GM21619 (cell line): Measurements from ENCODE around the gene ANKRD39.
A peak's percentile ranks its signal among the peaks of the same experiment; 100 is the strongest.

ENCODE experiments used
- ATAC-seq: cut with Tn5 transposase; IDR thresholded peaks from one replicate; pipeline ENCODE4 v1.9.1; 2021; ENCODE audit not compliant: unreplicated experiment

ANKRD39 gene

DNA sequence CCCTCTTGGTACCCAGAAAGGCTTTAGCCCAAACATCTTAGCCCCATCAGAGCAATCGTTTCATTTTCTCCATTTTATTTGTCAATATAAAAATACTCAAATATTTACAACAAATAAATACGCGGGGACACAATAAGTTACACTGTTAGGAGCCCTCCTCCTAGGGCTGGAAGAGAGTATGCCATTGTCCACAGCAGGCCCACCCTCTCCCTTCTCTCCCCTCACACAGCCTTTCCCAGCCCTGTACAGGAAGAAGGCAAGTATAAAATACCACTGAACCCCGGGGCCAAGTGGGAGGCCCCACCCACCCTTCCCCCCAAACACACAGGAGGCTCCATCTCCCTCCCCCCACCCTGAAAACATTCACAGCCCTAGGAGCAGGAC, 1.9 kb upstream of the ANKRD39 start:
- no peak for ATAC-seq

DNA sequence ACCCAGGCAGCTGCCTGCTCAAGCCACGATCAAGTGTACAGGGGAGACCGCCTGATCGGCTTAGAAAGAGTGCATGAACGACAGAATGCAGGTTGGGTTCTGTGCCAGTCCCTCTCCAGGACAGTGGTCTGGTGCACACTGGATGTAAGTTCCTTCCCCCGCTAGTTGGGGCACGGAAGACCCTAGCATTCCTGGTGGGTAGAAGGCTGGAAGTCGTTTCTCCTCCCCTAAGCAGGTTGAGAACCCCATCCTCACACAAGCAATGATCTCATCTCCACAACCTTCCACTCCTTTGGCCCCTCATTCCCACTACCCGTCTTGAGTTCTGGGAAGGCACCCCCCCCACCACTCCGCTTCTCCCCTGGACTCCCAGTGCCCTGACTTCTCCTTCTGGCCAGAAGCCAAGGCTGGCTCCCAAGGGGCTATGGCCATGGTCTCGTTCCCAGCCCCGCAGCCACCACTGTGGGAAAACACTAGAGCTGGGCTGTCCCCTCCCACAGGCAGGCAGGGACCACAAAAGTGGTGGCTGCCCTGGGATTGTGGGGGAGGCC, 1.4 kb upstream of the ANKRD39 start:
- ATAC-seq = no peak

- peak; percentile 22 for ATAC-seq
These were observed 795 bp downstream of the ANKRD39 start for GRCh38 chr2:96856776-96857666.

DNA sequence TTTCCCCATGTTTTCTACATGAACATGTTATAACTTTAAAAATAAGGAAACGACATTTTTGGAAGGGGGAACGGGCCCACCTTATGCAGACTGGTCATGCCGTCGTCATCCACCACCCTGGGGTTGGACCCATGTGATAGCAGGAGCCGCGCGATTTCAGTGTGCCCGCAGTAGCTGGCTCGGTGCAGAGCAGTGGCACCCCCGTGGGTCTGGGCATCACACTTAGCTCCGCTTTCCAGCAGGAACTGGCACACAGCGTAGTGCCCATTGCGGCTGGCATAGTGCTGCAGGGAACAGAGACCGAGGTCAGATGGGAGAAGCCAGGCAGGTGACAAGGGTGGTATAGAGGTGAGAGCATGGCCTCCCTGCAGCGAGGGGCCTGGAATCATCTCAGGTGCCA, 4.5 kb downstream of the ANKRD39 start:
- no peak for ATAC-seq

GRCh38 chr2:96852667-96853066, 5.1 kb downstream of the ANKRD39 start:
- ATAC-seq = no peak

- ATAC-seq = no peak
These were observed 9.6 kb downstream of the ANKRD39 start for GRCh38 chr2:96848264-96848663.

GRCh38 chr2:96847586-96847985, 10.2 kb downstream of the ANKRD39 start:
- ATAC-seq = no peak

DNA sequence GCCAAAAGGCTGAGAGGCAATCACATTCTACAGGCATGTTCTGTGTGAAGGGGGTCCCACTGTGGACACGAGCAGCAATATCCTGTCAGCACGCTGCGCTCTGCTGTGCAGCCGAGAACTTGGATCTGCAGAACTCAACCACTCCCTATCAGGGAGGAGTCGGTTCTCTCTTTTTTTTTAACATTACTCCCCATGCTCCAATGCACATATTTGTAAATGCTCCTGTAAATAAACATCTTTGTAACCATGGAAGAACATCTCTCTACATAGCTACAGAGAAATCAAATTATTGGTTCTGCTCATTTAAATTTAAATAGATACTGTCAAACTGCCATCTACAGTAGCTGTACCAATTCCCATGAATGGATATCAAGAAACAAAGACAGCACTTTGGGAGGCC, 11.0 kb downstream of the ANKRD39 start:
- ATAC-seq = no peak

- ATAC-seq = no peak
These were observed 13.4 kb downstream of the ANKRD39 start for GRCh38 chr2:96844405-96844808.

GRCh38 chr2:96843538-96844268, 14.1 kb downstream of the ANKRD39 start, which contains the start of gene ANKRD23:
Gene ANKRD23, minus strand, starts transcription at chr2:96844021. Its CDS starts 29 bp downstream, at chr2:96843992.
- no peak for ATAC-seq

GRCh38 chr2:96842600-96842999, 15.2 kb downstream of the ANKRD39 start:
- ATAC-seq = no peak

GRCh38 chr2:96841701-96842495, 15.9 kb downstream of the ANKRD39 start:
- ATAC-seq = no peak

DNA sequence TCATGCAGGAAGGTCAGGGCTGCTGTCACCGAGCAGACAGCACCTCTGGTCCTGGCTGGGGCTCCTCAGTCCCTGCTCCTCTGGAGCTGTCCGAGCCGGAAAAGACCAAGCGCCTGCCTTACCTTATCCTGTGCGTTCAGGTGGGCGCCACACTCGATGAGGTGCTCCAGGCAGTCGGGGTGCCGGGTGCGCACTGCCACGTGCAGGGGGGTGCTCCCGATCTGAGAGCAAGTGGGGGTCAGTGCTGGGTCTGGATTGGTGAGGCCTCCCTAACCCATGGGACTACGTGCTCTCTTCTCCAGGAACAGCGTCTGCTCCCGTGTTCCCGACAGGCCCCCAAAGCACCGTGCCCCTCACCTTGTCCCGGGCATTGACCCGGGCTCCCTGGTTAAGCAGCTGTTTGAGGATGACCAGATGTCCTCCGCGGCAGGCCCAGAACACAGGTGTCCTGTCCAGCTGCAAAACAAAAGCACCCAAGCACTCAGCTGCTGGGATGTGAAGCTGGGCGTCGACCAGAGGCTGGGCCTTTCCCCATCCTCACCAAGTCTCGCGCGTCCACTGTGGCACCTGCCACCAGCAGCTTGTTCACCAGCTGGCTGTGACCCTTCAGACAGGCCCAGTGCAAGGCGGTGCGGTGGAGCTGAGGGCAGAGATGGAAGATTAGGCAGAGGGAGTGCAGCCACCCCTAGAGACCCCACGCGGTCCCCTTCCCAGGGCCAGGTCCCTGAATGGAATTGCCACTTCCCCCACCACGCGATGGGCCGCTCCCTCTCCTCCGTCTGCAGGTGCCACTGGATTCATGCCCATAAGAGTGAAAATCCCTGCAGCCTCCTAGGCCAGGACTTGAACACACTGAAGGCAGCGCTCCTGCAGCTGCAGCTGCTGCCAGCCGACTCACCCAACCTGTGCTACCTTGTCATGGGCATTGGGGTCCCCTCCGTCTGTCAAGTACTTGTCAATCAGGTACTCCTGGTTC, 17.7 kb downstream of the ANKRD39 start:
- ATAC-seq = no peak

DNA sequence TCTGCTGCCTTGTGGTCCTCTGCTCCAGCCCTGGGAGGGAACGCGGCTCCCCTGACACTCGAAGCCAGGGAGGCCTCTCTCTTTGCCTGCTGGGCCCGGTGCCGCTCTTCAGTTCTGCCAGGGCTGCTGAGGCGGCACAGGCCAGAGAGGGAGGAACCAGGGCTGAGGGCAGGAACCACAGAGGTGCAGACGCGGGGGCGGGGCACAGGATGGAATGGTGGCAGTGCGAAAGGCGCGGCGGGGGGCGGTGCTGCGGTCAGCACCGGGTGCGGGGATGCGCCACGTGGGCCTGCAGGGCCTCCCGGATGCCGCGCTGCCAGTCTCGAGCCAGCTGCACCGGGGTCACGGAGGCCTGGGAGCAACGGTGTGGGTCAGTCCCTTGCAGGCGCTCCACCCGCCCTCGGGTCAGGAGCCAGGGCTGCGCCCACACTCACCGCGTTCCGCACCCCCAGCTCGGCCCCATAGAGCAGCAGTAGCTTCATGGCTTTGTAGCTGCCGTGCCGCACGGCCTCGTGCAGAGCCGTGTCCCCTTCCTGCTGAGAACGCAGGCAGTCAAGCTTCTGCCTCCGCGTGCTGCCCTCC, 18.4 kb downstream of the ANKRD39 start:
- ATAC-seq = peak; percentile 68

GRCh38 chr2:96838345-96839292, 19.2 kb downstream of the ANKRD39 start:
- ATAC-seq = no peak

DNA sequence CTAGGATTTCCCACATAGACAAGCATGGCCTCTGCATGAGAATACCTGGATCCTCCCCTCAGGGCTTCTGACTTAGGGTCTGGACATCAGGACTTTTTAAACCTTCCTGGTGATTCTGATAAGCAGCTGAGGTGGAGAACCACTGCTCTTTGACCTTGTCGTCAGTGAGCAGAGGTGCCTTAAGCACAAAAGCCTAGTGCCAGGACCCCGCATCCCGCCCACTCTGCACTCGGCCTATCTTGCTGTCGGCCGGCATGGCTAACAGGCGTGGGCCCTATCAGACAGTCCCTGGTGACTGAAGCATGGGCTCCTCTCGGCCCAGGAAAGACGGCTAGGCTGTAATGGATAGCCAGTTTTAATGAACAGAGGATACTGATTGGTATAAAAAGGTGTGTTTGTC, 20.2 kb downstream of the ANKRD39 start:
- ATAC-seq = no peak

DNA sequence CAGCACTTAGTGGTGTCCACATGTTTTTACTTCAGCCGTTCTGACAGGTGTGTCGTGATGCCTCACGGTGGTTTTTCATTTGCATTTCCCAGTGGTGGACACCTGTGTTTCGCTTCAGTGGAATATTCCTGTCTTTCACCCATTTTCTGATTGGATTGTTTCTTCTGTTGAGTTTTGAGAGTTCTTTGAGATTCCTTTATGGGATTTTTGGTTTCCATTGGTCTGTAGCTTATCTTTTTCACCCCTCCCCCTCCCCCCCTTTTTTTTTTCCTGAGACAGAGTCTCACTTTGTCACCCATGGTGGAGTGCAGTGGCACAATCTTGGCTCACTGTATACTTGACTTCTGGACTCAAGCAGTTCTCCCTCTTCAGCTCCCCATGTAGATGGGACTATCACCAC, 22.0 kb downstream of the ANKRD39 start:
- no peak for ATAC-seq

DNA sequence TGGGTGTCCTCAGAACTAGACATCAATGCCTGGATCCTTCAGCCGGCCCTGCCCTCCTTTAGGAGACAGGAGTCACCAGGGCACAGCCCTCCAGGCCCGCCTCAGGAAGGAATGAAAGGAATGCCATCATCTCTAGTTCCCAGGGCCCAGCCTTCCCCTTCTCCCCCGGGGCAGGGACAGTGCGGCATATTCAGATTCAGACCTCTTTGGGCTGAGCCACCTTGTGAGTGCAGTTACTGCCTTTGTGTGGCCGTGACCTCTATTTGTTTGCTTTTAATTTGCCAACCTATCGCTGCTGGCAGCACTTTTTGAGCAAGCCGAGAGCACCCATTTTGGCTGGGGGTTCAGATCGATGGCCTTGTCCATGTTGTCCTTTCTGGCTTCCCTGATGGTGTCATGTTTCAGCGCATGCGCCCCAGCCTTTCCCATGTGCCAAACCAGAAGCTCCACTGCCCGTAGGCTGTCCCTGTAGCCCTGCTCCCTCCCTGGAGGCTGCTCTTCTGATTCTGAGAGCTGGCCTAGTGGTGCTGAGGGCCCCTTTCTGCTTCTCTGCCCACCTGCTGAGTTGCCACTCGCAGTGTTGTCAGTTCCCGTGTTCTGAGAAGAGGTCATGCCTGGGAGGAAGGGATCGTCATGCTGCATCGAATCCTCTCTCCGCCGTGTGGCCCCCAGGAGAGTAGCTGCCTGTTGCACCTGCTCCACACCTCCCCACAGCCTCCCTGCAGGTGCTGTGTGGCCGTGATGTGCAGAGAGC, 24.9 kb downstream of the ANKRD39 start:
- no peak for ATAC-seq
